Measurements from ENCODE around the gene MTARC2.

The MTARC2 gene

DNA sequence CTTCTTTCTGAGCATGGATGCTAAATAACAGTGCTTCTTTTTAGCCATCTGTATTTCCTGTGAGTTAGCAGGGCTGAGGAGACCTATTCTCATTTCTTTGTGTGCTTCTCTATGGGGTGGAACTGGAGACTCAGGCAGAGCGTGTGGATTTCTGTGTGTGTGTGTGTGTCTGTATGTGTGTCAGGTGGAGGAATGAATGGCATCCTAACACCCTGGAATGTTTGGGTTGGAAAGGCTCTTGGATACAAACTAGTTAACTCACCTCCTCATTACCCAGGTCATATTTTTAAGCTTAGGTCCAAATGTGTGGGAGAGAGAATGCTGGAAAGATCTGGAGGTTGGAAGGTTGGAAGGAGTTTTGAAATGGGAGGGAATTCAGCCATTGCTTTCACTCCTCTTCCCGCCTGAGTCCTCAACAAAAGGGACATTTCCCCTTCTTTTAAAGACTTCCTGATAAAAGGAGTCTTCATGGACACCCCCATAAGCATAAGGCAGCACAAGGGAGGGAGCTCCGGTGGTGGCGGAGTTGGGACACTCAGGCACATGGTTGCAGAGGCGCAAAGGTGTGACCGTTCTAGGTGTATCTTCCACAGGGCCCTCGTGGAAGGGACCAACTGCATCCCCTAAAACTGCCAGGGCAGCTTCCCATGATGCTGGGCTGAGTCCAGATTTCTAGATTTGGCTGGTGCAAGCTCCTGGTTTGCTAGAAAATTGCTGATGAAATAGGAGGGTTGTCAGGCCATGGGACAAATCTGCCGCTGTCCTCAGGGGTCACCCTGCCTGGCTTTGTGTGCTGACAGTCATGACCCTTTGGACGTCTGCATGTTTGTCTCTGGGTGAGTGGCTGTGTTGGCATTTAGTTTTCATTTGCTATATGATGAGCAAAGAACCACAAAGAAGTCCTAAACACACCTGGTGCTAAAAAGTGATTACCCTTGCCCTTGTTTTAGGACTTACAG is 76.2 kb downstream of the MTARC2 start:
- Mint-ChIP-seq H3K36me3 (ENCODE audit: low read depth) (no peaks in the 10 kb centered on the region), H3K4me1 (ENCODE audit: low read depth) (peaks cover 6% of the 10 kb centered on the region), H3K27me3 (no peaks in the 10 kb centered on the region), H3K9me3 (no peaks in the 10 kb centered on the region), H3K4me3 (no peak overlapping the region), H3K27ac (no peak overlapping the region)
- intact Hi-C loops (cut with micrococcal nuclease), result no loop called here

- Mint-ChIP-seq H3K4me3 (no peak overlapping the region), H3K4me1 (ENCODE audit: low read depth) (peaks cover 6% of the 10 kb centered on the region), H3K36me3 (ENCODE audit: low read depth) (no peaks in the 10 kb centered on the region), H3K9me3 (no peaks in the 10 kb centered on the region), H3K27me3 (no peaks in the 10 kb centered on the region), H3K27ac (no peak overlapping the region)
- intact Hi-C loops (cut with micrococcal nuclease), result no loop called here
Observed at GRCh38 chr1:220825819-220826551, 77.9 kb downstream of the MTARC2 start.

GRCh38 chr1:220826729-220827128 is 78.6 kb downstream of the MTARC2 start:
- intact Hi-C loops (cut with micrococcal nuclease), result no loop called here

GRCh38 chr1:220827445-220828178 is 79.5 kb downstream of the MTARC2 start:
- Mint-ChIP-seq H3K36me3 (ENCODE audit: low read depth) (no peaks in the 10 kb centered on the region), H3K27ac (no peak overlapping the region), H3K4me3 (no peak overlapping the region), H3K4me1 (ENCODE audit: low read depth) (peaks cover 6% of the 10 kb centered on the region), H3K9me3 (no peaks in the 10 kb centered on the region), H3K27me3 (no peaks in the 10 kb centered on the region)
- intact Hi-C loops (cut with micrococcal nuclease), result no loop called here

More at GRCh38 chr1:220826729-220827128, 78.6 kb downstream of the MTARC2 start:
- H3K9me3 Mint-ChIP-seq, result no peaks in the 10 kb centered on the region
- no peaks in the 10 kb centered on the region for H3K36me3 Mint-ChIP-seq (ENCODE audit: low read depth)
- H3K27ac Mint-ChIP-seq, result no peak overlapping the region
- H3K27me3 Mint-ChIP-seq, result no peaks in the 10 kb centered on the region
- peaks cover 6% of the 10 kb centered on the region for H3K4me1 Mint-ChIP-seq (ENCODE audit: low read depth)
- H3K4me3 Mint-ChIP-seq, result no peak overlapping the region

- Mint-ChIP-seq H3K36me3 (ENCODE audit: low read depth) (no peaks in the 10 kb centered on the region), H3K4me3 (no peak overlapping the region), H3K27me3 (no peaks in the 10 kb centered on the region), H3K27ac (no peak overlapping the region), H3K4me1 (ENCODE audit: low read depth) (peaks cover 6% of the 10 kb centered on the region), H3K9me3 (no peaks in the 10 kb centered on the region)
- intact Hi-C loops (cut with micrococcal nuclease), result no loop called here
Observed at GRCh38 chr1:220828179-220828490, 80.0 kb downstream of the MTARC2 start.

DNA sequence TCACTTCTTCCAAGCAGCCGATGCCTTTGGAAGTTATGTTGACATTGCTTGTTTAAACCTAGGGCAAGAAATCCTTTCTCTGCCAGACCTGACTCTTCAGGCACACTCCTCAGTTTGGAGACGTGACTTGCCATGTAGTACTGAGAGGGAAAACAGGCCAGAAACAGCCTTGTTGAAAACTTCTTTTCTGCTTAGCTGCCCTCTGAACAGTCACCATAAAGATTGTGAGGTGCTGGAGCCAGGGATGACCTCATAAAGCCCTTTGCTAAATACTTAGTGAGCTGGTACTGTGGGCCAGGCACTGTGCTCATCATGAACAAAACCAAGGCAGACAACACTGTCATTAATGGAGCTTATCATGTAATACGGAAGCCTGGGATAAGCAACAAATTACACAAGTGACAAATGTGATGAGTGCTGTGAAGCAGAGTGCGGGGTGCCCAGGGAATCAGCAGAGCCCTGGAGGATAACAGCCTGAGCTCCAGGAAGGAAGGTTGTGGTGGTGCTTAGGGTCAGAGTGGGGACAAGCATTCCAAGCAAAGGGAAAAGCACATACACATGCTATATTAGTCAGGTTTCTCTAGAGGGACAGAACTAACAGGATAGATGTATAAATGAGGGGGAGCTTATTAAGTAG is 80.9 kb downstream of the MTARC2 start:
- Mint-ChIP-seq H3K9me3 (no peaks in the 10 kb centered on the region), H3K27ac (no peak overlapping the region), H3K4me3 (no peak overlapping the region), H3K4me1 (ENCODE audit: low read depth) (peaks cover 6% of the 10 kb centered on the region), H3K36me3 (ENCODE audit: low read depth) (no peaks in the 10 kb centered on the region), H3K27me3 (no peaks in the 10 kb centered on the region)
- intact Hi-C loops (cut with micrococcal nuclease), result no loop called here

- Mint-ChIP-seq H3K27me3 (no peaks in the 10 kb centered on the region), H3K9me3 (no peaks in the 10 kb centered on the region), H3K4me3 (no peak overlapping the region), H3K36me3 (ENCODE audit: low read depth) (no peaks in the 10 kb centered on the region), H3K4me1 (ENCODE audit: low read depth) (no peaks in the 10 kb centered on the region), H3K27ac (no peak overlapping the region)
- intact Hi-C loops (cut with micrococcal nuclease), result no loop called here
Observed at GRCh38 chr1:220833436-220833835, 85.3 kb downstream of the MTARC2 start.

Data from dendritic cell treated with granulocyte-macrophage colony-stimulating factor and Interleukin-4, amounts not matched to agents 40 ng/mL and 50 ng/mL, for 4 days (primary cell).